GM12878 (cell line): ENCODE data around the gene ORAI1. TPM values are rescaled to one million over a fixed set of nuclear protein-coding genes. Genes with fewer than 3 reads are reported as not detected.

Experiments
- ATAC-seq: fragments of 200-7000 bp; cut with Tn5 transposase; 3 replicates; pipeline ENCODE4 v1.9.1; 2020; ENCODE audit warnings: mild to moderate bottlenecking, moderate library complexity
- BruUV-seq: library from RNA; stranded (reverse); fragments of 400-500 nt; replicated peaks from 2 replicates; lab custom pipeline; 2021; lab: Mats Ljungman, UMichigan
- CTCF ChIA-PET: fragments of 300-600 bp; sonication (Branson Sonifier 250); formaldehyde crosslinking; extraction: SDS; loops from one replicate; lab custom pipeline; 2021; ENCODE audit warnings: inconsistent platforms; lab: Yijun Ruan, JAX
- POLR2A ChIA-PET: fragments of 350-600 bp; formaldehyde crosslinking; extraction: SDS; loops from one replicate; lab custom pipeline; 2021; ENCODE audit warnings: inconsistent platforms; lab: Charles Lee
- RAD21 ChIA-PET: fragments of 300-600 bp; sonication (Branson Sonifier 250); formaldehyde crosslinking; loops from one replicate; lab custom pipeline; 2023; ENCODE audit warnings: antibody characterized with exemption; ENCODE audit not compliant: unreplicated experiment; lab: Charles Lee
- SMC1A ChIA-PET: fragments of 300-600 bp; sonication (Branson Sonifier 250); formaldehyde crosslinking; loops from one replicate; lab custom pipeline; 2023; ENCODE audit not compliant: unreplicated experiment, uncharacterized antibody; lab: Charles Lee
- DNase-seq: peaks from one replicate; pipeline ENCODE4 v3.0.0-alpha.2; 2011; ENCODE audit warnings: low read depth, low spot score
- FAIRE-seq: peaks from 3 replicates; lab custom pipeline; 2011; peaks lifted over from hg19 to GRCh38; lab: Jason Lieb, UNC
- H2AFZ ChIP-seq: 2 replicates; pipeline ENCODE4 v1.6.0; 2011; ENCODE audit warnings: low read depth, low read length, control low read depth; ENCODE audit not compliant: control insufficient read depth
- H3K27ac ChIP-seq: 2 replicates; pipeline ENCODE4 v1.5.1; 2011; ENCODE audit warnings: control low read depth; ENCODE audit not compliant: control insufficient read depth, insufficient read depth
- H3K27me3 ChIP-seq, 2 experiments: replicated peaks in 1 of 2; 2 replicates each; pipeline versions ENCODE4 v1.6.0 to v1.6.1; 2011; ENCODE audit warnings: low read length in 1 of 2; ENCODE audit not compliant: control insufficient read depth in 2 of 2, insufficient read depth in 2 of 2
- H3K36me3 ChIP-seq, 2 experiments: 2 replicates each; pipeline ENCODE4 v1.5.1; 2011; ENCODE audit warnings: low read length in 1 of 2; ENCODE audit not compliant: control insufficient read depth in 2 of 2, insufficient read depth in 2 of 2
- H3K4me1 ChIP-seq: 2 replicates; pipeline ENCODE4 v1.6.1; 2011; ENCODE audit warnings: mild to moderate bottlenecking, low read length, moderate library complexity, mixed read lengths; ENCODE audit not compliant: control insufficient read depth, insufficient read depth
- H3K4me2 ChIP-seq: 2 replicates; pipeline ENCODE4 v1.6.0; 2011; ENCODE audit warnings: control low read depth; ENCODE audit not compliant: control insufficient read depth, insufficient read depth
- H3K4me3 ChIP-seq: fragments of 200-600 bp; sonication (generic); 2 replicates; pipeline ENCODE4 v1.5.1; 2016
- H3K79me2 ChIP-seq: 2 replicates; pipeline ENCODE4 v1.6.0; 2011; ENCODE audit warnings: low read length; ENCODE audit not compliant: control insufficient read depth, insufficient read depth
- H3K9ac ChIP-seq: 2 replicates; pipeline ENCODE4 v1.8.0; 2011; ENCODE audit warnings: low read length, control low read depth, mixed read lengths; ENCODE audit not compliant: control insufficient read depth, insufficient read depth
- H3K9me3 ChIP-seq: replicated peaks from 3 replicates; pipeline ENCODE4 v1.5.1; 2011; ENCODE audit warnings: mild to moderate bottlenecking, low read length; ENCODE audit not compliant: control insufficient read depth, insufficient read depth
- H4K20me1 ChIP-seq: 2 replicates; pipeline ENCODE4 v1.6.0; 2011; ENCODE audit not compliant: control insufficient read depth, insufficient read depth
- FOXK2 ChIP-seq: fragments of 450-650 bp; IDR thresholded peaks from 2 replicates; pipeline ENCODE4 v1.6.1; 2017; ENCODE audit warnings: mild to moderate bottlenecking, moderate library complexity
- IKZF2 ChIP-seq, 2 experiments: fragments of 450-650 bp; IDR thresholded peaks; 2 replicates each; pipeline ENCODE4 v1.6.1; 2017; ENCODE audit warnings: mild to moderate bottlenecking in 2 of 2, moderate library complexity in 2 of 2
- MTA2 ChIP-seq: fragments of 450-650 bp; IDR thresholded peaks from 2 replicates; pipeline ENCODE4 v1.6.1; 2016; ENCODE audit warnings: low read depth, mild to moderate bottlenecking, moderate library complexity
- PML ChIP-seq: IDR thresholded peaks from 2 replicates; pipeline ENCODE4 v1.6.1; 2012; ENCODE audit warnings: low read length, inconsistent platforms
- REST ChIP-seq: IDR thresholded peaks from 2 replicates; pipeline ENCODE4 v1.6.1; 2012; ENCODE audit warnings: mild to moderate bottlenecking, low read depth, low read length
- SIN3A ChIP-seq: IDR thresholded peaks from 2 replicates; pipeline ENCODE4 v1.6.1; 2012; ENCODE audit warnings: low read depth, low read length, improper control_type of control experiment
- TCF12 ChIP-seq: IDR thresholded peaks from 2 replicates; pipeline ENCODE4 v1.6.1; 2011; ENCODE audit warnings: low read depth, mild to moderate bottlenecking, low read length
- ZNF217 ChIP-seq: fragments of 450-650 bp; IDR thresholded peaks from 2 replicates; pipeline ENCODE4 v1.6.1; 2017; ENCODE audit warnings: antibody characterized with exemption, mild to moderate bottlenecking
- ZNF592 ChIP-seq: fragments of 450-650 bp; IDR thresholded peaks from 2 replicates; pipeline ENCODE4 v1.6.1; 2017; ENCODE audit warnings: mild to moderate bottlenecking, moderate library complexity
- WGBS: methylation state at CpG from one replicate; pipeline ENCODE4 v1.1.6; 2016; ENCODE audit warnings: low lambda C conversion rate; ENCODE audit not compliant: insufficient replicate concordance, insufficient coverage; ENCODE audit errors: missing lambda C conversion rate; 5-methylcytosine and 5-hydroxymethylcytosine counted together
- in situ Hi-C: fragments of 300-500 bp; cut with MboI; formaldehyde crosslinking; loops from 9 replicates; pipeline ENCODE4 v1.14.3; 2018; ENCODE audit warnings: mixed read lengths
- intact Hi-C: fragments of 100-400 bp; cut with micrococcal nuclease; formaldehyde crosslinking; loops from one replicate; pipeline ENCODE4 v1.14.2; 2022; ENCODE audit not compliant: unreplicated experiment
- polyA plus RNA-seq, 11 experiments: library from polyadenylated mRNA; depleted of rRNA in 4 of 11; unstranded in 6 of 11; stranded (reverse) in 5 of 11; fragments of >200 nt; fragmentation: Nextera tagmentation in 4 of 11; fragmentation: Illumina TruSeq in 1 of 11; extraction: Ambion mirVana in 4 of 11; extraction: Trizol in 1 of 11; gene quantifications; 1 replicate in 1 of 11; 2 replicates in 10 of 11; pipeline versions ENCODE4 v1.2.1 to v1.2.3, GENCODE V29; 2011 to 2016; ENCODE audit warnings: inconsistent platforms in 2 of 11, missing spikeins in 2 of 11, low read depth in 1 of 11
- total RNA-seq, 4 experiments: library from RNA; depleted of rRNA in 3 of 4; stranded (reverse); fragments of >200 nt in 3 of 4; fragmentation: Illumina TruSeq in 1 of 4; extraction: Trizol in 1 of 4; gene quantifications; 2 replicates each; pipeline versions ENCODE4 v1.2.1 to v1.2.3, GENCODE V29; 2013 to 2021

The ORAI1 gene
- total and polyA plus RNA-seq, 10 of the 15 experiments (the other 5 are each of a cell fraction or from before 2014, with no cell fraction given), result 5.5 to 33.1 (median 11.8) TPM

GRCh38 chr12:121630791-121631355 is 4.5 kb downstream of the ORAI1 start:
- BruUV-seq, result no TSS peak
- Histone ChIP-seq H3K9me3 (no peaks in the 10 kb centered on the region), H3K4me3 (no peak overlapping the region), H3K27me3 (no peaks in the 10 kb centered on the region), H3K4me2 (peak overlapping the region; percentile 71), H3K4me1 (peaks cover 30% of the 10 kb centered on the region), H4K20me1 (no peaks in the 10 kb centered on the region), H3K27ac (no peak overlapping the region), H2AFZ (no peak overlapping the region), H3K36me3 (no peaks in the 10 kb centered on the region; a peak in 2 of 4 replicates), H3K79me2 (peaks cover 71% of the 10 kb centered on the region), H3K9ac (no peak overlapping the region)
- ChIA-PET SMC1A (interaction anchor here (1.7 to 6.3 kb wide), 2 partner anchors 38 to 78 kb away, joined by 6 to 60 read pairs; partner anchors contain the start of gene MORN3), RAD21 (interaction anchor here (5.1 kb wide), 1 partner anchor 36 kb away, joined by 61 read pairs; the partner anchor contains the start of gene MORN3), POLR2A (interaction anchor here (1.0 kb wide), 1 partner anchor 31 kb away, joined by 3 read pairs; no protein-coding TSS in a partner anchor), CTCF (interaction anchor here (1.5 to 7.4 kb wide), 3 partner anchors 29 to 77 kb away, joined by 3 to 80 read pairs (median 4); no protein-coding TSS in a partner anchor)
- 85% methylated on average over 7 of the region's 7 CpGs for WGBS
- intact Hi-C loops, result no loop called here
- no peak for ATAC-seq
- FAIRE-seq, result no peak
- in situ Hi-C loops, result no loop called here
- DNase-seq, result no peak
- TF ChIP-seq SIN3A (no peak), IKZF2 (IDR thresholded peaks at IDR 0.05) (no peak), FOXK2 (no peak), MTA2 (no peak), TCF12 (no peak), ZNF592 (no peak), ZNF217 (no peak), REST (no peak), PML (no peak)
